ENCODE measurements around the gene SH3D19.

DNA sequence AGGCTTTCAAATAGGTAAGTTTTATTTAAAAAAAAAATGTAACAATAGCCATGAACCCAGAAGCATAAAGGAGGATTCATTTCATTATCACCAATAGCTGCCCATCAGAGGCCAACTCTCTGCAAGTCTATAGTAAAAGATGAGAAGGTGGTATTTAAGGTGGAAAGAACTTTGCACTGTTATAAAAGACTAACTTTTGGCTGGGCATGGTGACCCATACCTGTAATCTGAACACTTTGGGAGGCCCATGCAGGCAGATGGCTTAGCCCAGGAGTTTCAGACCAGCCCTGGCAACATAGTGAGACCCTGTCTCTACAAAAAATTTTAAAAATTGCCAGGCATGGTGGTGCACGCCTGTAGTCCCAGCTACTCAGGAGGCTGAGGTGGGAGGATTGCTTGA lies 182.6 kb downstream of the SH3D19 start:
- no peak for TF ChIP-seq POLR2AphosphoS5 (IDR thresholded peaks at IDR 0.05; ENCODE audit: low read depth, low read length)
- TF ChIP-seq REST (IDR thresholded peaks at IDR 0.05; ENCODE audit: insufficient read depth in 1 of 2, low read depth in 2 of 2, low read length in 2 of 2) = no peak

Measured in PFSK-1 (cell line).